Neural crest cell (in vitro differentiated cells): Measurements from ENCODE around the gene ANKRD27. TPM values are rescaled to one million over a fixed set of nuclear protein-coding genes. Genes with fewer than 3 reads are reported as not detected.

ENCODE experiments used
- DNase-seq: peaks from one replicate; pipeline ENCODE4 v3.0.0; 2021; ENCODE audit warnings: low read depth, mixed read lengths, low spot score
- H3K27ac Mint-ChIP-seq: one replicate; pipeline ENCODE4 v1.8.0; 2021; ENCODE audit warnings: mild to moderate bottlenecking, mixed read lengths; ENCODE audit not compliant: unreplicated experiment
- H3K27me3 Mint-ChIP-seq: 2 replicates; pipeline ENCODE4 v1.8.0; 2021; ENCODE audit warnings: low read depth, mild to moderate bottlenecking, mixed read lengths
- H3K36me3 Mint-ChIP-seq: 2 replicates; pipeline ENCODE4 v1.8.0; 2021; ENCODE audit warnings: low read depth, mild to moderate bottlenecking, mixed read lengths
- H3K4me1 Mint-ChIP-seq: 2 replicates; pipeline ENCODE4 v1.8.0; 2021; ENCODE audit warnings: mixed read lengths
- H3K4me3 Mint-ChIP-seq: one replicate; pipeline ENCODE4 v1.8.0; 2021; ENCODE audit warnings: mild to moderate bottlenecking, mixed read lengths
- H3K9me3 Mint-ChIP-seq: 2 replicates; pipeline ENCODE4 v1.8.0; 2021; ENCODE audit warnings: mixed read lengths
- CTCF ChIP-seq: fragments of 200-600 bp; sonication (generic); conservative IDR thresholded peaks from 2 replicates; pipeline ENCODE4 v1.5.0; 2021; ENCODE audit warnings: antibody characterized with exemption, mild to moderate bottlenecking
- total RNA-seq: library from RNA; stranded (reverse); gene quantifications from 2 replicates; pipeline ENCODE4 v1.2.1, GENCODE V29; 2021

ANKRD27 gene
- total RNA-seq, 1 donor from 2014 or later, result 25.1 TPM

- Mint-ChIP-seq H3K4me1 (peaks cover 1% of the 10 kb centered on the region), H3K27ac (no peak overlapping the region), H3K27me3 (no peaks in the 10 kb centered on the region), H3K9me3 (no peaks in the 10 kb centered on the region), H3K36me3 (no peaks in the 10 kb centered on the region), H3K4me3 (no peak overlapping the region)
- no peak for DNase-seq
- no peak for TF ChIP-seq CTCF
Observed at GRCh38 chr19:32646556-32646955, 28.4 kb downstream of the ANKRD27 start.

DNA sequence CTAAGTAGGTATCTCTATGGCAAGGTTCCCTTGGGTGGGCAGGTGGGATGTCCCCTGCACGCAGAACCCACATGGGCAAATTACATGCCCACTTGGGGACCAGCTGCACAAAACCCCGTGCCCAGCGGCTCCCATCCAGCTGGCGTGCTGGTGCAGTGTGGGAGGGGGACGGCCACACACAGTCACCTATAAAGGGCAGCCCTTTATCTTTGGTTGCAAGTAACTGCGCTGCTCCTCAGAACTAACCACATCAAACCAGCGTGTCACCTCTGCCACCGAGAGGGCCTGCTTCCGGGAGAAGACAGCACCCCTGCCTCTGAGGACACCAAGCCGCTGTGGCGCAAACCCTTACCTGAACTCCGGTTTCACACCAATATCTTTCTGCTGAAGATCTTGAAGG is 32.2 kb downstream of the ANKRD27 start:
- Mint-ChIP-seq H3K4me3 (no peak overlapping the region), H3K36me3 (peaks cover 9% of the 10 kb centered on the region), H3K9me3 (no peaks in the 10 kb centered on the region), H3K27me3 (no peaks in the 10 kb centered on the region), H3K4me1 (no peaks in the 10 kb centered on the region), H3K27ac (no peak overlapping the region)
- no peak for TF ChIP-seq CTCF
- DNase-seq, result no peak

DNA sequence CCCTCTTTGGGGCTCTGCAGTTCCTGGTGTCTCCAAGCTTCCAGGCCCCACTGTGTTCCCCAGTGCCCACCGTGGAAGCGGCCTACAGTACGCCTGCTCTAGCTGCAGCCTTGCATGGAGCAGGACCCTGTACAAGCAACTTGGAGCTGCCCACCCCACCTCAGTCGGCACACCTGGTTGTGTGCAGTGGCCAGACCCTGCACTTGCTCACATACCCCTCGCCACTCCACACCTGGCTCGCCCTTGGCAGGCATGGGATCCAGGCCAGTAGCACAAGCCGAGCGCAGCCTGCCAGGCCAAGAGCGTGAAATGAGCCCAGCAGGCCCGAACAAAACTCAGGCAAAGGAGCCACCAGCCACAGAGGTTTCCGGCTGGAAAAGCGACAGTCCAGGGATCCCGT is 36.4 kb downstream of the ANKRD27 start:
- Mint-ChIP-seq H3K36me3 (peaks cover 13% of the 10 kb centered on the region), H3K27me3 (no peaks in the 10 kb centered on the region), H3K4me1 (no peaks in the 10 kb centered on the region), H3K4me3 (no peak overlapping the region), H3K9me3 (no peaks in the 10 kb centered on the region), H3K27ac (no peak overlapping the region)
- DNase-seq, result no peak
- no peak for TF ChIP-seq CTCF

DNA sequence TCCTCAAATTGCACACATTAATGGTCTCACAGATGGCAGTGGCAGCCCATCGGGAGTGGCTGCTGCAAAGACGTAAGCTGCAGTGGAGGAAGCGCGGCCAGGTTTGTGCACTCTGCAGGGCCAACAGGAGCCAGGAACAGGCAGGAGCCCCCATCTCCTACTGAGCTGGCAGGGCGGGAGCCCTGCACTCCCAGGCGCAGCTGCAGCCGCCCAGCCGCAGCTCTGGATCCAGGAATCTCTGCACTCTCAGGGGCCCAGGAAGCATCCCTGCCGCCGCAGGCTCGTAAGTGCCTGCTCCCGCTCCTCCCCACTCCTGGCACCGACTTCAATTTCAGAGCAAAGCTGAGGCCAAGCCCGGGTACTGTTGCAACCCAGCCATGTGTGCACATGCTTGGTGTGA is 37.5 kb downstream of the ANKRD27 start:
- no peaks in the 10 kb centered on the region for H3K4me1 Mint-ChIP-seq
- no peaks in the 10 kb centered on the region for H3K27me3 Mint-ChIP-seq
- no peak overlapping the region for H3K4me3 Mint-ChIP-seq
- no peaks in the 10 kb centered on the region for H3K9me3 Mint-ChIP-seq
- peaks cover 13% of the 10 kb centered on the region for H3K36me3 Mint-ChIP-seq
- no peak overlapping the region for H3K27ac Mint-ChIP-seq
- TF ChIP-seq CTCF, result no peak
- no peak for DNase-seq

DNA sequence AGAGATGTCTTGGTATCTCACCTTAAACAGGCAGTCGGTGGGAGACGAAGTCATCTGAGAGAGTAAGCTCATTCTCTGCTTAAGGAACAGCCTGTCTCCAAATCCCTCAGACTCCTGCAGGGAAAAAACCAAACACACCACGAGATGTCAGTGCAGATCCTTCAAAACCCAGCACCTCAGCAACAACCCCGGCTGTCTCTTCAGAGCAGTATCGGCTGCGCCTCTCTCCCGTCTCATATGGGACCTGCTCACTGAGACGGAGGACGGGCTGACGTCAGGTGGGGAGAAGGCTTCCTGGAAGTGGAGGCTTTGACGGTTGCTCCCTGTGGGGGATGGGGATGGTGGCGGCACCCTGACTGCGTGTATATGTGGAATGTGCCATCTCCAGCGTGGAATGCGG is 43.6 kb downstream of the ANKRD27 start:
- TF ChIP-seq CTCF, result no peak
- Mint-ChIP-seq H3K27ac (no peak overlapping the region), H3K9me3 (no peaks in the 10 kb centered on the region), H3K4me3 (no peak overlapping the region), H3K27me3 (no peaks in the 10 kb centered on the region), H3K36me3 (no peaks in the 10 kb centered on the region), H3K4me1 (no peaks in the 10 kb centered on the region)
- DNase-seq, result no peak

- no peak overlapping the region for H3K4me3 Mint-ChIP-seq
- no peak for TF ChIP-seq CTCF
- H3K4me1 Mint-ChIP-seq, result no peaks in the 10 kb centered on the region
- H3K27me3 Mint-ChIP-seq, result no peaks in the 10 kb centered on the region
- H3K36me3 Mint-ChIP-seq, result no peaks in the 10 kb centered on the region
- no peaks in the 10 kb centered on the region for H3K9me3 Mint-ChIP-seq
- H3K27ac Mint-ChIP-seq, result no peak overlapping the region
- no peak for DNase-seq
Observed at GRCh38 chr19:32630338-32630737, 44.6 kb downstream of the ANKRD27 start.
